ENCODE measurements around the gene PRR5L.
"Not testable (repeated sequence)": the region's sequence is repeated elsewhere in the genome, so short reads cannot be mapped to it uniquely, and the experiment has no call there.

Gene PRR5L

DNA sequence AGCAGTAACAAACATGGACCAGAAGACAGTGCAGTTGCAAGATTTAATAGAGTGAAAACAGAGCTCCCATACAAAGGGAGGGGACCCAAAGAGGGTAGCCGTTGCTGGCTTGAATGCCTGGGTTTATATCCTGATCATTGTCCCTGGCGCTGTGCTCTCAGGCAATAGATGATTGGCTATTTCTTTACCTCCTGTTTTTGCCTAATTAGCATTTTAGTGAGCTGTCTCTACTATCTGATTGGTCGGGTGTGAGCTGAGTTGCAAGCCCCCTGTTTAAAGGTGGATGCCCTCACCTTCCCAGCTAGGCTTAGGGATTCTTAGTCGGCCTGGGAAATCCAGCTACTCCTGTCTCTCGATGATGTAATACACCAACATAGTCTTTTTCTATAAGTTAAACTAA, 29.3 kb downstream of the PRR5L start:
- not testable (repeated sequence) for DNase-seq (ENCODE audit: low spot score); FAIRE-seq

DNA sequence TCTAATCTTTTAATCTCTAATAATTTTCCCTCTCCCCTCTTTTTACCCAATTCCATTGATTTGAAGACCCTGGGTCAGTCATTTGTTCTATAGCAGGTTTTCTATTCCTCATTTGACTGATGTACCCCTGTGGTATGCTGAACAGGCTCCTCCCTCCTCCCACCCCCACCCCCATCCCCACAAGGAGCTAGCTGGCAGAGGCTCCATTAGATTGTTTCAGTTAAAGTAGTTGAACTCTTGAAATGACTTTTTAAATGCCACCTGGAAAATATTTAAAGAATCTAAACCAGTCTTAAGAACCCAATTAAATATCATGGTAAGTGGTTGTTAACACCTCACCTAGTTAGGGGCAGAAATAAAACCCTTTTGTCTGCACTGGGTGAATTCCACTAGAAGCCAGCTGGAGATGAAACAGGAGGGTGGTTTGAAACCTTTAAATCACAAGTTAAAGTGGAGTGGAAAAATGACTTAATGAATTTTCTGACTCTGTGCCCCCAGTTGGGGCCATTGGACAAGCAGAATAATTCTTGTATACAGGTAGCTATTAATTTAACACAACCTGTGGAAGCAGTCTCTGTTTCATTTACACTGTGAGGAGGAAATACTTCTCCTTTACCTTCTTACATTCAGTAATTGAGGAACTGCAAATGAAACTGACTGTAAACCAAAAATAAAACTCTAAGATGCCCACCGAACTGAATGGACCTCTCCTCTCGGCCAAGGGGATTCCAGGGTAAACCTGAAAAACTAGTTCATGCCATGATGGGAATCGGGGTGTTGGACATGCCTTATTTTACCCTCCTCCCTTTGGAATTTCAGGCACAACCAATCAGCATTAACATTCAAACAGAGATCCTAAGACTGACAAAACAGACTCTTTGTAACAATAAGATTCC, 30.7 kb downstream of the PRR5L start:
- no peak for DNase-seq (ENCODE audit: low spot score)
- FAIRE-seq = no peak

DNA sequence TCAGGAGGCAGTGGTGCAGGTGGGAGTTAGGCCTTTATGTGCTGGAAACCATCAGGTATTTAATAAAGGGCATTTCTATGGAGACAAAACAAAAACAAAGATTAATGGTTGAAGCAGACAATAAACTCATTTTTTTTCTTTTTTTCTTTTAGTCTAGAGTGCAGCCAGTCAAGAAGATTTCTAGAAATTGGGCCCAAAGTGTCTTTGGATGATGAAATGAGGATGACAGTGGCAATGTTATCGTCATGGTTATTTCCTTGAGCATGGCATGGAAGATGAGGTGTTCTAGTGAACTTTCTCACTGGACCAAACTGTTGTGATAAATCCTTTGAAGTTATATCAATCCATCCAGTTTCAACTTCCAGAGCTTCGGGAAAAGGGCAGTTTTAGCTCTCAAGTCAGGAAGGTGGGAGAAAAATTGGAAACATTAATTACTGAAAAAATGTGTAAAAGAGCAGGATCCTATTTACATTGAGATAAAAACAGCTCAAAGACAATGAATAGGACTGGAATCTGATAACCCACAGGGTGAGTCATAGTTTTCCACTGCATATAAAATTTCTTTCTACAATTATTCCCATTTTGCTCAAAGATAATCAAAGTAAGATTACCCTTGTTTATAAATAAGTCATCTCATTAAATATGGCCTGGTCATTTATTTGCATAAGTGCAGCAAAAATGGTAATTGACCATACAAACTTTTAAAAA, 33.0 kb downstream of the PRR5L start:
- DNase-seq (ENCODE audit: low spot score) = no peak
- FAIRE-seq = no peak

DNA sequence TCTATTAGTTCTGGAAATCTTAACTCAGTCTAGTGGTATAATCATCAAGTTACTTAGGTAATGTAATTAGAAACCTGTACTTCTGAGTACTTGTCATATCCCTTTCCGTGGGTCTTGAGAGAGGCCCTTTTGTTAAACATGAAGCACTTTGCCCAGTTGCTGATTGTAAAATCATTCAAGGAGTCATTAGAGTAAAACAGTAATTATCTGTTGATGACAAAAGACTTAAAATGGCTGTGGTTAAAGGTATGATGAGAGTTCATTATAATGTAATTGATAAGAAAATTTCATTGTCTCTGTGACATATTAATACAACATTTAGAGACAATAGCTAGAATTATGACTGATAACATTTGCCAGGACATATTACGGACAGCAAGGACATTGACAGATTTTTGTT, 34.3 kb downstream of the PRR5L start:
- no peak for FAIRE-seq
- no peak for DNase-seq (ENCODE audit: low spot score)

DNA sequence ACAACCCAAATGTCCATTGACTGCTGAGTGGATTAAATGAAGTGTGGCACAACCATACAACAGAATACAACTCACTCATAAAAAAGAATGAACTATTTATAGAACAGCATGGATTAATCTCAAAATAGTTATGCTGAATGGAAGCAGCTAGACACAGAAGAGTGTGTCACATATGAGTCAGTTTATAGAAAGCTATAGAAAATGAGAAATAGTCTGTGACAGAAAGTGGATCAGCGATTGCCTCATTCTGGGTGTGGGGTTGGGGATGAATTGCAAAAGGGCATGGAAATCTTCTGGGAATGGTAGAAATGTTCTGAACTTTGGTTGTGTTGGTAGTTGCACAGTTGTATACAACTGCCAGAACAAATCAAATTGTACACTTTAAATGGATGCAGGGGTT, 37.4 kb downstream of the PRR5L start:
- FAIRE-seq (no peak), DNase-seq (ENCODE audit: low spot score) (no peak)

GRCh38 chr11:36333897-36334296, 37.8 kb downstream of the PRR5L start:
- FAIRE-seq = no peak
- no peak for DNase-seq (ENCODE audit: low spot score)

DNA sequence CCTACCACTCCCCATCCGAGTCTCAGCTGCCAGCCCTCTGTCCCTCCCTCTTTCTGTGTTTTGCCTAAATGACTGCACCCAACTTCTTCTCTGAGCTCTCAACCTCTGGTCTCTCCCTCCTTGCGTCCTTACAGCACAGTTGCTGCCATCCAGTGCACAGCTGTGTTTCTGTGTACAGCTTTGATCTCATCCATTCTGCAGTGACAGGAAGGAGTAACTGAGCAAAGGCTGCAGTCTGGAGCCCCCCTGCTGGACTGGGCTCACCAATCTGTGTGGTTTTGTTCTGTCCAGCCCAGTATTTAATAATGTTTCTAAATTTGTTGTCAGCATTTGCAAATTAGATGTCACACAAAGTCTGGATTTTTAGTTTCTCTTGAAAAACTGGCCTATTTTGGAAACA, 43.8 kb downstream of the PRR5L start:
- FAIRE-seq (no peak), DNase-seq (ENCODE audit: low spot score) (no peak)

DNA sequence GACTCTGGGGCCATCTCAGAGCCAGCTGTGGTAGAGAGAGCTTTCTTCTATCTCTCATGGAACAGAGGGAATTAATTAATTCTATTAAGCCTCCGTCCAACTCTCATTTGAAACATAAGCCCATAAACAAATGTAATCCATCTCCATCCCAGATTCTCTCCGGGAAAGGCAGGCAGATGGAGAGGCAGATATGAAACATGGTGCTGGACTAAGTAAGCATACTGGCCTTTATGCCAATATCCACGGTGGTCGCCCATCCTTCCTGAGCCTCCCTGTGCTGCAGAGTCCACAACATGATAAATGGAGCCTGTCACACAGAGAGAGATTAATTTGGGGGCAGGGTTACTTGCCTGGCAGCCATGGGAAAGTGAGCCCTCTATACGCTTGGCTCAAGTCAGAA, 44.8 kb downstream of the PRR5L start:
- no peak for FAIRE-seq
- no peak for DNase-seq (ENCODE audit: low spot score)

- FAIRE-seq (no peak), DNase-seq (ENCODE audit: low spot score) (no peak)
Measured at GRCh38 chr11:36341915-36342314, 45.8 kb downstream of the PRR5L start.

DNA sequence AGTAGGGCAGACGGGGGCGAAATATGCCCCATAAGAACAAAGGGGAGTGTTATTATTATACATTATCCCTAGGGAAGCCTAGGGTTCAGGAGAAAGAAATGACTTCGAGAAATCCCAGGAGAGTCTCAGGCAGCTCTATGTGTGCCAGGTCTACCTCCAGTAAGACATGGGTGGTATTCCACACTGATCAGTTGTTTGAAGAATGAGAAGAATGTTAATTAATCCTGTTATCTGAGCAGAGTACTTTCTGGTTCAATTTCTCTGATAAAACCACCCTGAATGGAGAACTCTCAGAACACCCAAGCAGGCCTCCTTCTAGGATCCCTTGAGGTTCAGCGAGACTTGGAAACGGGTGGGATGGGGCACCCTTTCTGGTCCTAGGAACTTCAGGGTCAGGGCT, 46.2 kb downstream of the PRR5L start:
- DNase-seq (ENCODE audit: low spot score) = no peak
- no peak for FAIRE-seq

GRCh38 chr11:36343436-36343835, 47.3 kb downstream of the PRR5L start:
- FAIRE-seq (no peak), DNase-seq (ENCODE audit: low spot score) (no peak)

- no peak for FAIRE-seq
- no peak for DNase-seq (ENCODE audit: low spot score)
Measured at GRCh38 chr11:36345084-36345511, 49.0 kb downstream of the PRR5L start.

- DNase-seq (ENCODE audit: low spot score) (no peak), FAIRE-seq (no peak)
Measured at GRCh38 chr11:36345535-36346141, 49.5 kb downstream of the PRR5L start.

GRCh38 chr11:36346562-36347383, 50.7 kb downstream of the PRR5L start:
- FAIRE-seq (no peak), DNase-seq (ENCODE audit: low spot score) (no peak)

DNA sequence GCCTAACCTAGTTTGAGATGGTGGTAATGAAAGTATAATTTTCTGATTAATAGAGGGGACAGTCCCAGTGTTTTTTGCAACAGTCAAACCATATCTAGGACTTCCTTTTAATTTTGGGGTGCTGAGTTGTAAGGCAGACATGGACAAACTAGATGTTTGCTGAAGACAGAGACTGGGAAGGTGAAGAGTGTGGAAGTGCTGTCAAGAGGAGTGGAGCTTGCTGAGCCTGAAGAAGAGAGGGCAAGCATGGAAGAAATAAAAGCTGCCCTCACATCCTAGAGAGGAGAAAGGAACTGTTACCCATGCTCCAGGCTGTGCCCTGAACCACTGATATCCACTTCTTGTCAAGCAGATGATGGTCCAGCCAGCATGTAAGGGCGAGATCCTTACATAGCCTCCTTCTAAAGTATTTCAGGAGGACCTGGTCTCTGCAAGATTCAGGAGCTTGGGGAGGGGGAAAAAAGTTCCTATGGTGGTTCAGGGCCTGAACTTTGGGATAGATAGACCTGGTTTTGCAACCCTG, 51.4 kb downstream of the PRR5L start:
- DNase-seq (ENCODE audit: low spot score) (no peak), FAIRE-seq (no peak)

DNA sequence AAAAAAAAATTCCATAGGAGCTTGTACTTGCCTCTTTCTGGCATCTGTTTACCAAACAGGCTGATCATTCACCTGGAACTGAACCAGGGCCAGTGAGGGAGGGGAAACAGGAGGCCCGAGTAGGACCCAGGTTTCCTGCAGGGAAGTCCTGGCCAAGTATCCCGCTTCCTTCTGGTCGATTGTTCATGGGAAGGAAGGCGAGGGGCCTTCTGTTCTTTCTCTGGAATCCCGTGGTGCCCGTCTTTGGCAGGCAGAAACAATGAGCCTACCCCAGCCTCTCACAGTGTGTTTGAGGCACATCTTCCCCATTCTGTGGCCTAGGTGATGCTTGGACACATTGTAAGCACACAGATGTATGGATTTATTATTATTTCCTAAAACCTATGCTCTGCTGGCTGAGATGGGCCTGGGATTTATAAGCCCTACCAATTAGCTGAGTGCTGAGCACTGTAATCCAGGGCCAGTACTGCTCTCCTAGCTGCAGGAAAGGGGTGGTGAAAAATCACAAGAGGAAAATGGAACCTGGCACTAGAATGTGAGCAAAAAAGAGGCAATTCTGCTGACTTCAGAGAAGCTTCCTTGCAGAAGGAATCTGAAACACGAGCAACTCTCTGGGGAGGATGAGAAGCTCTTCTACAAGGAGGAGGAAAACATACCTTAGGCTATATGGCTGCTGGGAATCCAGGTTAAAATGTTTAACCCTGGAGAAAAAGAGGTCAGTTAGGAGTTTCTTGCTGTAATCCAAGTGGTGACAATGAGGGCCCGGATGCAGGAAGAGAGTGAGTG, 53.5 kb downstream of the PRR5L start:
- FAIRE-seq = no peak
- DNase-seq (ENCODE audit: low spot score) = no peak

DNA sequence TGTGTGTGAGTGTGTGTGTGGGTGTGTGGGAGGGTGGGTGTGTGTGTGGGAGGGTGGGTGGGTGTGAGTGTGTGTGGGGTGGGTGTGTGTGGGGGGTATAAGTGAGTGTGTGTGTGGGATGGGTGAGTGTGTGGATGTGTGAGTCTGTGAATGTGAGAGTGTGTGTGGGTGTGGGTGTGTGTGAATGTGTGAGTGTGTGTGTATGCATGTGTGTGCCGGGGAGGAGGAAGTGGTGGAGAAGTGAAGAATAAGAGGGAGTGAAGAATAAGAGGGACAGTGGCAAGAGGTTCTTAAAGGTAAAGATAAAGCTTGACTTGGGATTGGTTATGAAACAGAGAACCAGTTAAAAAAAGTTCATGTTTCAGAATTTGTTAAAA, 54.0 kb downstream of the PRR5L start:
- DNase-seq (ENCODE audit: low spot score) = no peak
- FAIRE-seq = no peak

GRCh38 chr11:36352922-36353321, 56.8 kb downstream of the PRR5L start:
- no peak for DNase-seq (ENCODE audit: low spot score)
- no peak for FAIRE-seq

- DNase-seq (ENCODE audit: low spot score) (no peak), FAIRE-seq (no peak)
Measured at GRCh38 chr11:36354221-36355003, 58.3 kb downstream of the PRR5L start.

DNA sequence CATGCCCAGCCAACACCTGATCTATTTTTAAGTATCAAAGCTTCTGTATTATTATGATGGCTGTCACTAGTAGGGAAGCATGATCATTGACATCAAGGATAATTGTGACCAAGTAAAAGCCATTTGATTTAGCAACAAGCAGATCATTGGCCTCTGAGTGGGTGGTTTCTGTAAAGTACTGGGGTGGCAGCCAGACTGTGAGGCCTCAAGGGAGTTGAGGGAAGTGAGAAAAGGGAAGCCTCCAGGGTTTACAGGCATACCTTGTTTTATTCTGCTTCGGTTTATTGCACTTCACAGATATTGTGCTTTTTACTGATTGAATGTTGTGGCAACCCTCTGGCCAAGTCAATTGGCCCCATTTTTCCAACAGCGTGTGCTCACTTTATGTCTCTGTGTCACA, 60.1 kb downstream of the PRR5L start:
- DNase-seq (ENCODE audit: low spot score) (no peak), FAIRE-seq (no peak)

Measured in RCC 7860 (cell line).